MM.1S (cell line): ENCODE measurements around the gene EBF4.

Source experiments
- DNase-seq: peaks from one replicate; pipeline ENCODE4 v3.0.0-alpha.2; 2015
- H2AFZ ChIP-seq: fragments of 300-600 bp; sonication (generic); 2 replicates; pipeline ENCODE4 v1.6.0; 2016; ENCODE audit warnings: antibody characterized with exemption, low read length
- H3F3A ChIP-seq: fragments of 300-600 bp; sonication (generic); 2 replicates; pipeline ENCODE4 v1.6.1; 2016; ENCODE audit warnings: mild to moderate bottlenecking, antibody characterized with exemption, low read length, moderate library complexity, mixed read lengths; ENCODE audit not compliant: insufficient read depth
- H3K27ac ChIP-seq: fragments of 300-600 bp; sonication (generic); 2 replicates; pipeline ENCODE4 v1.5.1; 2016; ENCODE audit warnings: mild to moderate bottlenecking, low read length
- H3K27me3 ChIP-seq: fragments of 300-600 bp; sonication (generic); replicated peaks from 2 replicates; pipeline ENCODE4 v1.6.0; 2016; ENCODE audit warnings: low read length; ENCODE audit not compliant: insufficient read depth
- H3K36me3 ChIP-seq: fragments of 300-600 bp; sonication (generic); replicated peaks from 2 replicates; pipeline ENCODE4 v1.6.1; 2016; ENCODE audit warnings: mild to moderate bottlenecking, low read length, mixed read lengths; ENCODE audit not compliant: insufficient read depth
- H3K4me1 ChIP-seq: fragments of 300-600 bp; sonication (generic); 2 replicates; pipeline ENCODE4 v1.6.1; 2016; ENCODE audit warnings: low read length, mixed read lengths
- H3K4me2 ChIP-seq: fragments of 300-600 bp; sonication (generic); 2 replicates; pipeline ENCODE4 v1.6.0; 2016; ENCODE audit warnings: low read depth, low read length
- H3K4me3 ChIP-seq: fragments of 300-600 bp; sonication (generic); 2 replicates; pipeline ENCODE4 v1.5.1; 2016; ENCODE audit warnings: low read length, mixed read lengths
- H3K79me2 ChIP-seq: fragments of 300-600 bp; sonication (generic); 2 replicates; pipeline ENCODE4 v1.6.1; 2016; ENCODE audit warnings: mixed run types, low read length, mixed read lengths
- H3K9ac ChIP-seq: fragments of 300-600 bp; sonication (generic); 2 replicates; pipeline ENCODE4 v1.6.1; 2016; ENCODE audit warnings: low read length, mixed read lengths
- H3K9me2 ChIP-seq: fragments of 300-600 bp; sonication (generic); replicated peaks from 2 replicates; pipeline ENCODE4 v1.6.1; 2016; ENCODE audit warnings: mild to moderate bottlenecking, low read length, mixed read lengths; ENCODE audit not compliant: insufficient read depth
- H3K9me3 ChIP-seq: fragments of 300-600 bp; sonication (generic); replicated peaks from 2 replicates; pipeline ENCODE4 v1.6.1; 2016; ENCODE audit warnings: mild to moderate bottlenecking, low read length, mixed read lengths; ENCODE audit not compliant: insufficient read depth
- H4K20me1 ChIP-seq: fragments of 300-600 bp; sonication (generic); 2 replicates; pipeline ENCODE4 v1.6.1; 2016; ENCODE audit warnings: mild to moderate bottlenecking, low read length, moderate library complexity, mixed read lengths; ENCODE audit not compliant: insufficient read depth
- EZH2 ChIP-seq: fragments of 300-600 bp; sonication (generic); optimal IDR thresholded peaks from 2 replicates; pipeline ENCODE3; 2017; ENCODE audit warnings: low read depth, mild to moderate bottlenecking, antibody characterized with exemption, low read length, mixed read lengths
- EZH2phosphoT487 ChIP-seq: fragments of 300-600 bp; sonication (generic); IDR thresholded peaks from 2 replicates; pipeline ENCODE4 v1.6.1; 2018; ENCODE audit warnings: antibody characterized with exemption, low read length
- TF ChIP-seq, protein P1 (sequence below): fragments of 300-600 bp; sonication (generic); IDR thresholded peaks from 2 replicates; pipeline ENCODE4 v1.5.1; 2016; ENCODE audit warnings: antibody characterized with exemption, low read length, mixed read lengths

Gene EBF4, protein sequence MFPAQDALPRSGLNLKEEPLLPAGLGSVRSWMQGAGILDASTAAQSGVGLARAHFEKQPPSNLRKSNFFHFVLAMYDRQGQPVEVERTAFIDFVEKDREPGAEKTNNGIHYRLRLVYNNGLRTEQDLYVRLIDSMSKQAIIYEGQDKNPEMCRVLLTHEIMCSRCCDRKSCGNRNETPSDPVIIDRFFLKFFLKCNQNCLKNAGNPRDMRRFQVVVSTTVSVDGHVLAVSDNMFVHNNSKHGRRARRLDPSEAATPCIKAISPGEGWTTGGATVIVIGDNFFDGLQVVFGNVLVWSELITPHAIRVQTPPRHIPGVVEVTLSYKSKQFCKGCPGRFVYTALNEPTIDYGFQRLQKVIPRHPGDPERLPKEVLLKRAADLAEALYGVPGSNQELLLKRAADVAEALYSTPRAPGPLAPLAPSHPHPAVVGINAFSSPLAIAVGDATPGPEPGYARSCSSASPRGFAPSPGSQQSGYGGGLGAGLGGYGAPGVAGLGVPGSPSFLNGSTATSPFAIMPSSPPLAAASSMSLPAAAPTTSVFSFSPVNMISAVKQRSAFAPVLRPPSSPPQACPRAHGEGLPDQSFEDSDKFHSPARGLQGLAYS

DNA sequence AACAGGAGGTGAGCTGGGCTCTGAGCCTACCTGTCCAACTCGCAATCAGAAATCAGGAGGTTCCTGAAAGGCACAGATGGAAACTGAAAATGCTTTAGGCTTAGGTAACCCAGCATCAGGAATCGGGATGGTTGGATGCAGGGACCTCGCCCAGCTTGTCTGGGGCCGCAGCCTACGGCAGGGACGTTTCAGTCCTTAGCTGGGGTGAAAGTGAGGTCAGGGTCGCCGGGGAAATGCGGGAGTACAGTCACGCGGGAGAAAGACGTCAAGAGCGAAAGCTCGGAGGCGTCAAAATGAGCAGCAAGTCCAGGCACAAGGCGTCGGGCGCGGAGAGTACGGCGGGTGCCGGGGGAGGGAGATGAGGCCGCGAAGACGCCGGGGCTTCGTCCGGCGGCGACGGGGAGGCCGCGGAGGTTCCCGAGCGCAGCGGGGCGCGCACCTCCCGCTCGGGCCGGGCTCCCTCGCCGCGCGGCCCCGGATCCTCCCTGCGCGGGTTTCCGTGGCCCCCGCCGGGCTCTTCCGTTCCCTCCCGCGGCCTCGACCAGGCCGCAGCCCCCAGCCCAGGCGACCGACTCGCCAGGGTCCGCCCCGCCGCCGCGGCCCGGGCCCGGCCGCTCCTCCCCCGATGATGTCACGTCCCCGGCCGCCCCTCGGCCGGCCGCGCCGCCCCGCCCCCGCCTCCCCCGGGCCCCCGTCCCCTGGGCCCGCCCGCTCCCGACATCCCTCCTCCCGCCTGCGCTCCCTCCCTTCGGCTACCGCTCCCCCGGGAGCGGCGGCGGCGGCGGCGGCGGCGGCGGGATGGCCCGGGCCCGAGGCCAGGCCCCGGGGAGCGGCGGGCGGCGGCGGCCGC, at the start of gene EBF4:
Gene EBF4 (plus strand): TSS at position 745 of the 850 bp plus-strand sequence. CDS start 866 bp downstream, outside the sequence.
- Histone ChIP-seq H3K27ac (no peak within 1 kb of the TSS), H3K27me3 (peaks cover 10% of the 10 kb centered on the region), H3K4me3 (peak within 1 kb of the TSS; percentile 29; the same call in 1 of the 2 replicates), H3K36me3 (no peaks in the 10 kb centered on the region), H3K9ac (no peak within 1 kb of the TSS), H3K79me2 (no peaks in the 10 kb centered on the region), H3K9me3 (no peaks in the 10 kb centered on the region), H3K9me2 (no peaks in the 10 kb centered on the region), H3K4me1 (no peaks in the 10 kb centered on the region; the same call in 1 of the 2 replicates), H3K4me2 (peak within 1 kb of the TSS; percentile 41), H2AFZ (no peak within 1 kb of the TSS), H3F3A (peaks cover 7% of the 10 kb centered on the region; the same call in 1 of the 2 replicates), H4K20me1 (no peaks in the 10 kb centered on the region)
- TF ChIP-seq, protein P1, sequence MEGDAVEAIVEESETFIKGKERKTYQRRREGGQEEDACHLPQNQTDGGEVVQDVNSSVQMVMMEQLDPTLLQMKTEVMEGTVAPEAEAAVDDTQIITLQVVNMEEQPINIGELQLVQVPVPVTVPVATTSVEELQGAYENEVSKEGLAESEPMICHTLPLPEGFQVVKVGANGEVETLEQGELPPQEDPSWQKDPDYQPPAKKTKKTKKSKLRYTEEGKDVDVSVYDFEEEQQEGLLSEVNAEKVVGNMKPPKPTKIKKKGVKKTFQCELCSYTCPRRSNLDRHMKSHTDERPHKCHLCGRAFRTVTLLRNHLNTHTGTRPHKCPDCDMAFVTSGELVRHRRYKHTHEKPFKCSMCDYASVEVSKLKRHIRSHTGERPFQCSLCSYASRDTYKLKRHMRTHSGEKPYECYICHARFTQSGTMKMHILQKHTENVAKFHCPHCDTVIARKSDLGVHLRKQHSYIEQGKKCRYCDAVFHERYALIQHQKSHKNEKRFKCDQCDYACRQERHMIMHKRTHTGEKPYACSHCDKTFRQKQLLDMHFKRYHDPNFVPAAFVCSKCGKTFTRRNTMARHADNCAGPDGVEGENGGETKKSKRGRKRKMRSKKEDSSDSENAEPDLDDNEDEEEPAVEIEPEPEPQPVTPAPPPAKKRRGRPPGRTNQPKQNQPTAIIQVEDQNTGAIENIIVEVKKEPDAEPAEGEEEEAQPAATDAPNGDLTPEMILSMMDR: no peak
- TF ChIP-seq EZH2: no peak
- TF ChIP-seq EZH2phosphoT487: no peak
- peak; percentile 17 for DNase-seq

DNA sequence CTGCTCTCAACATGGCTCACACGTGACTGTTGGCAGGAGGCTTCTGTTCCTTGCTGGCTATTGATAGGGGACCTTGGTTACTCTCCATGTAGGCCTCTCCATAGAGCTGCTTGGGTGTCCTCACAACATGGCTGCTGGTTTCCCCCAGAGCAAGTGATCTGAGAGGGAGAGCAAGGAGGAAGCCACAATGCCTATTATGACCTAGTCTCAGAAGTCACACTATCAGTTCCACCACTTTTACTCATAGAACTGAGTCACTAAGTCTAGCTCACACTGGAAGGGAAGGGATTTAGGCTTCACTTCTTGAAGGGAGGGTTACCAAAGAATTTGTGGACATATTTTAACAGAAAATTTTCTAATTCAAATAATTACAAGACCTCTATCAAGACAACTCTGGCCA, 48.9 kb upstream of the EBF4 start:
- no peaks in the 10 kb centered on the region for H3K9me2 ChIP-seq
- TF ChIP-seq EZH2phosphoT487: no peak
- no peak overlapping the region for H3K27ac ChIP-seq
- no peak overlapping the region for H2AFZ ChIP-seq
- no peaks in the 10 kb centered on the region for H3K9me3 ChIP-seq
- no peak for DNase-seq
- H3F3A ChIP-seq: no peaks in the 10 kb centered on the region
- H3K4me2 ChIP-seq: no peak overlapping the region
- no peaks in the 10 kb centered on the region for H3K4me1 ChIP-seq
- H3K4me3 ChIP-seq: no peak overlapping the region
- H3K9ac ChIP-seq: no peak overlapping the region
- no peaks in the 10 kb centered on the region for H3K36me3 ChIP-seq
- H3K27me3 ChIP-seq: no peaks in the 10 kb centered on the region
- no peaks in the 10 kb centered on the region for H3K79me2 ChIP-seq
- no peaks in the 10 kb centered on the region for H4K20me1 ChIP-seq

DNA sequence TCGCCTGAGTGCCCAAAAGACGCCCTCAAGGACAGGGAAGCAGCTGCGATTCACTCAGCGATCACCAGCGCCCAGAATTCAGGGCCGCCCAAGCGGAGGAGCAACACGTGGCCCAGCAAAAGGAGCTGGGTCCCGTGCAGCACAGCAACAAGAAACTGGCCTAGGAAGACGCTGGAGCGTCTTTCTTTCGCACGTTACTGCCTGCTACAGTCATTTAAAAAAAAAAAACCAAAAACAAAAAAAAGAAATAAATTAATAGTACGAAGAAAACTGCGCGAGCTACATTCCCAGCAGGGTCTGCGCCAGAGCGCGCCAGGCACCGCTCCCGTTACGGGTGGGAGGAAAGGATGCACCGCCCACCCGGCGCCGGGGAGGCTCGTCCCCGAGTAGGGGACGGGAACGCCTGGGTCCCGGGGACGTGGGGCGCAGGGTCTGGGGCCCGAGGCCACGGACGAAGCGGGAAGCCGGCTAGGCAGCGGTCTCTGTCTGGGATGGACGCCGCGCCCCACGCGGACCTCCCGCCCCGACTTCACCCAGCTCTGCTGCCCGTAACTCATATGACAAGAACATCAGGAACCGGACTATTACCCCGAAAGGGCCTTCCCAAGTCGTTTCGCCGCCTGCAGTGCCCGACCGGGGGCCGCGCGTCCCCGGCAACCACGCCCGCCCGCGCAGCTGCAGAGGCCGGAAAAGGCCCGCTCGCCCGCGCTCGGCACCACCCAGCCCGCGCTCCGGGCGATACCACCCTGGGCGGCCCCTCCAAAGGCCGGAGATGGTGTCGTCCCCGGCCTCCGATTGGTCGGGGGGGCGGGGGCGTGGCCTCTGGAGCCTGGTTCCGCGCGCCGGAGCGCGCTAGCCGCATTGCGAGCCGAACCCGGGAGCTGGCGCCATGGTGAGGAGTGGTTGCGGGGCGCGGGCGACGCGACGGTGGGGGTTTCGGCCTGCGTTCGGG, 40.5 kb upstream of the EBF4 start, which contains the start of gene NOP56:
Gene NOP56 (plus strand): TSS at position 861 of the 952 bp plus-strand sequence. CDS start 29 bp downstream, at position 890.
- peak within 1 kb of the TSS; percentile 76 for H3K4me2 ChIP-seq

More for the DNA sequence above, 40.5 kb upstream of the EBF4 start, which contains the start of gene NOP56:
- Histone ChIP-seq H3K9me2 (no peaks in the 10 kb centered on the region), H3K27ac (peak within 1 kb of the TSS; percentile 92), H3K9ac (peak within 1 kb of the TSS; percentile 99), H3K4me3 (peak within 1 kb of the TSS; percentile 86), H3K27me3 (no peaks in the 10 kb centered on the region), H3K36me3 (peaks cover 30% of the 10 kb centered on the region), H2AFZ (peak within 1 kb of the TSS; percentile 71), H4K20me1 (peaks cover 39% of the 10 kb centered on the region), H3F3A (peaks cover 57% of the 10 kb centered on the region), H3K4me1 (peaks cover 12% of the 10 kb centered on the region), H3K79me2 (peaks cover 54% of the 10 kb centered on the region), H3K9me3 (no peaks in the 10 kb centered on the region)
- peak; percentile 91 for DNase-seq
- TF ChIP-seq, protein P1: no peak
- TF ChIP-seq EZH2: no peak
- no peak for TF ChIP-seq EZH2phosphoT487
